Measurements from ENCODE around the gene INA. TPM values are rescaled to one million over a fixed set of nuclear protein-coding genes. Genes with fewer than 3 reads are reported as not detected.

Gene INA
- total RNA-seq, 2 donors from 2014 or later: 3.3 to 3.4 TPM

DNA sequence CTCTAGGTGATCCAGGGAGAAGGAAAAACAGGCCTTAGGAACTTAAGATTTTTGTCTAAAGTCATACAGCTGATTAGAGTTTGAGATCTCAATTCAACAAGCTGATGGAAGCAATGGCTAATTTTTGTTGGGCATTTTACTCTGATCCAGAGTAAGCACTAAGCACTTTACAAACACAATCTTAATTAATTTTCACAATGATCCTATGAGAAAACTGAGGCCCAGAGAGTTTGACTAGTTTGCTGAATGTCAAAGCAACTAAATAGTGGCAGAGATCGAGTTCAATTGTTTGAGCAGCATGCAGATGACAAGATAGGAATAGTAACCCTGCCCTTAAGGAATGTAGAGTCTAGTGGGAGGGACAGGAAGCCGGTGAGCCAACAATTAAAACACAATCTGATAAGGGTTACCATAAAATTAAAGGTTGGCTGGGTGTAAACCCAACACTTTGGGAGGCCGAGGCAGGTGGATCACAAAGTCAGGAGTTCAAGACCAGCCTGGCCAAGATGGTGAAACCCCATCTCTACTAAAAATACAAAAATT is 44.7 kb upstream of the INA start:
- Histone ChIP-seq H3K27me3 (ENCODE audit: control insufficient read depth, insufficient read depth, low read length, poor library complexity, severe bottlenecking) (no peaks in the 10 kb centered on the region), H3K4me1 (ENCODE audit: control insufficient read depth, insufficient read depth, low read length) (peaks cover 15% of the 10 kb centered on the region), H3K27ac (ENCODE audit: low read depth, low read length) (peak overlapping the region; percentile 50), H3K36me3 (ENCODE audit: control insufficient read depth, insufficient read depth, low read length) (no peaks in the 10 kb centered on the region), H3K9me3 (ENCODE audit: control insufficient read depth, low read length) (no peaks in the 10 kb centered on the region), H3K4me3 (ENCODE audit: low read length) (no peak overlapping the region), H3K9ac (ENCODE audit: extremely low read depth, low read length, poor library complexity, severe bottlenecking) (peak overlapping the region; percentile 60)
- Mint-ChIP-seq H3K27ac (peak overlapping the region; percentile 82), H3K4me1 (peaks cover 17% of the 10 kb centered on the region), H3K9me3 (peaks cover 3% of the 10 kb centered on the region), H3K27me3 (ENCODE audit: insufficient read depth) (no peaks in the 10 kb centered on the region), H3K36me3 (ENCODE audit: low read depth) (no peaks in the 10 kb centered on the region), H3K4me3 (no peak overlapping the region)
- DNase-seq: no peak
- 68 to 72% methylated on average over 3 of the region's 3 CpGs for WGBS, 2 experiments (ENCODE audit: insufficient coverage in 1 of 2, insufficient read length in 1 of 2)
- TF ChIP-seq, protein P1, sequence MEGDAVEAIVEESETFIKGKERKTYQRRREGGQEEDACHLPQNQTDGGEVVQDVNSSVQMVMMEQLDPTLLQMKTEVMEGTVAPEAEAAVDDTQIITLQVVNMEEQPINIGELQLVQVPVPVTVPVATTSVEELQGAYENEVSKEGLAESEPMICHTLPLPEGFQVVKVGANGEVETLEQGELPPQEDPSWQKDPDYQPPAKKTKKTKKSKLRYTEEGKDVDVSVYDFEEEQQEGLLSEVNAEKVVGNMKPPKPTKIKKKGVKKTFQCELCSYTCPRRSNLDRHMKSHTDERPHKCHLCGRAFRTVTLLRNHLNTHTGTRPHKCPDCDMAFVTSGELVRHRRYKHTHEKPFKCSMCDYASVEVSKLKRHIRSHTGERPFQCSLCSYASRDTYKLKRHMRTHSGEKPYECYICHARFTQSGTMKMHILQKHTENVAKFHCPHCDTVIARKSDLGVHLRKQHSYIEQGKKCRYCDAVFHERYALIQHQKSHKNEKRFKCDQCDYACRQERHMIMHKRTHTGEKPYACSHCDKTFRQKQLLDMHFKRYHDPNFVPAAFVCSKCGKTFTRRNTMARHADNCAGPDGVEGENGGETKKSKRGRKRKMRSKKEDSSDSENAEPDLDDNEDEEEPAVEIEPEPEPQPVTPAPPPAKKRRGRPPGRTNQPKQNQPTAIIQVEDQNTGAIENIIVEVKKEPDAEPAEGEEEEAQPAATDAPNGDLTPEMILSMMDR (conservative IDR thresholded peaks at IDR 0.05): no peak

DNA sequence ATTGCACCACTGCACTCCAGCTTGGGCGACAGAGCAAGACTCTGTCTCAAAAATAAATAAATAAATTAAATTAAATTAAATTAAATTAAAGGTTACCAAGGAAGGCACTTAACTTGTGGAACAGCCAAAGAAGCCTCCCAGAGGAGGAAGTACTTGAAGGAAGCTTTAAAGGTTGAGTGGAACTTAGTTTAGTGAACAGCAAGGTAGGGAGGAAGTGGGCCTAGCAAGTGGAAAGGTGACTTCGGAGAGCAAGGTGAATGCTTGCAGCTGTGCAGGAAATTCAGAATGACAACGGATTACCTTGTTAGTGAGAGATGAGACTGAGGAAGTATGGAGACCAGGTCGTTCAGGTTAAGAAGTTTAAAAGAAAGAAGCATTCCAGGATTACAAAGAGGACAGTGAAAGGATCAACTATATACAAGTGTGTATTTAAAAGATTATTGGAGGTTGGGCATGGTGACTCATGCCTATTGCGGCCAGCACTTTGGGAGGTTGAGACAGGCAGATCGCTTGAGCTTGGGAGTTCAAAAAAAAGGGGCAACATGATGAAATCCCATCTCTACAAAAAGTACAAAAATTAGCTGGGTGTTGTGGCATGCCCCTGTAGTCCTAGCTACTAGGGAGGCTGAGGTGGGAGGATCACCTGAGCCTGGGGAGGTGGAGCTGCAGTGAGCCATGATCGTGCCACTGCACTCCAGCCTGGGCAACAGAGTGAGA is 44.0 kb upstream of the INA start:
- peak overlapping the region; percentile 54 for H3K27ac Mint-ChIP-seq
- 71 to 92% methylated on average over 3 to 5 of the region's 7 CpGs for WGBS, 2 experiments (ENCODE audit: insufficient coverage in 1 of 2, insufficient read length in 1 of 2)

DNA sequence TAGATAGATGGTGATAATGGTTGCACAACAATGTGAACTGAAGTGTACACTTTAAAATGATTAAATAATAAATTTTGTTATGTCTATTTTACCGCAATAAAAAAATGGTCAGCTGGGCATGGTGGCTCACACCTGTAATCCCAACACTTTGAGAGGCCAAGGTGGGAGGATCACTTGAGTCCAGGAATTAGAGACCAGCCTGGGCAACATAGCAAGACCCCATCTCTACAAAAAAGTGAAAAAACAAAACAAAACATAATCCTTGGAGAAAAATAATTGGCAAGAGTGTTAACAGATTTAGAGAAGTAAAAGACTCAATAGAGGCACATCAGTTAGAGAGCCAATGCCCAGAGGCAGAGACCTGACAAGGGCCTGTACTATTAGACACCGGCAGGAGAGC is 41.2 kb upstream of the INA start:
- Mint-ChIP-seq H3K36me3 (ENCODE audit: low read depth) (no peaks in the 10 kb centered on the region), H3K4me3 (no peak overlapping the region), H3K4me1 (peaks cover 25% of the 10 kb centered on the region), H3K9me3 (peaks cover 3% of the 10 kb centered on the region), H3K27me3 (ENCODE audit: insufficient read depth) (no peaks in the 10 kb centered on the region), H3K27ac (no peak overlapping the region)
- no peak for DNase-seq
- Histone ChIP-seq H3K27me3 (ENCODE audit: control insufficient read depth, insufficient read depth, low read length, poor library complexity, severe bottlenecking) (no peaks in the 10 kb centered on the region), H3K9ac (ENCODE audit: extremely low read depth, low read length, poor library complexity, severe bottlenecking) (no peak overlapping the region), H3K9me3 (ENCODE audit: control insufficient read depth, low read length) (no peaks in the 10 kb centered on the region), H3K4me1 (ENCODE audit: control insufficient read depth, insufficient read depth, low read length) (peaks cover 4% of the 10 kb centered on the region), H3K27ac (ENCODE audit: low read depth, low read length) (no peak overlapping the region), H3K36me3 (ENCODE audit: control insufficient read depth, insufficient read depth, low read length) (no peaks in the 10 kb centered on the region), H3K4me3 (ENCODE audit: low read length) (no peak overlapping the region)
- TF ChIP-seq, protein P1 (conservative IDR thresholded peaks at IDR 0.05): no peak
- WGBS, 2 experiments (ENCODE audit: insufficient coverage in 1 of 2, insufficient read length in 1 of 2): 98 to 100% methylated on average over 2 of the region's 2 CpGs

More for the DNA sequence above, 44.0 kb upstream of the INA start:
- H3K9me3 Mint-ChIP-seq: peaks cover 3% of the 10 kb centered on the region
- TF ChIP-seq, protein P1 (conservative IDR thresholded peaks at IDR 0.05): no peak
- Histone ChIP-seq H3K9ac (ENCODE audit: extremely low read depth, low read length, poor library complexity, severe bottlenecking) (no peak overlapping the region), H3K27me3 (ENCODE audit: control insufficient read depth, insufficient read depth, low read length, poor library complexity, severe bottlenecking) (no peaks in the 10 kb centered on the region), H3K36me3 (ENCODE audit: control insufficient read depth, insufficient read depth, low read length) (no peaks in the 10 kb centered on the region), H3K27ac (ENCODE audit: low read depth, low read length) (no peak overlapping the region), H3K4me1 (ENCODE audit: control insufficient read depth, insufficient read depth, low read length) (peaks cover 14% of the 10 kb centered on the region), H3K4me3 (ENCODE audit: low read length) (no peak overlapping the region), H3K9me3 (ENCODE audit: control insufficient read depth, low read length) (no peaks in the 10 kb centered on the region)
- no peaks in the 10 kb centered on the region for H3K36me3 Mint-ChIP-seq (ENCODE audit: low read depth)
- peaks cover 17% of the 10 kb centered on the region for H3K4me1 Mint-ChIP-seq
- no peaks in the 10 kb centered on the region for H3K27me3 Mint-ChIP-seq (ENCODE audit: insufficient read depth)
- no peak for DNase-seq
- H3K4me3 Mint-ChIP-seq: no peak overlapping the region
